SK-N-SH treated with all-trans-retinoic acid at 6 μM for 48 hours (cell line): Measurements from ENCODE around the gene ZBTB34.

Source experiments
- ATAC-seq: fragments of 200-7000 bp; cut with Tn5 transposase; 3 replicates; pipeline ENCODE4 v1.9.1; 2020; ENCODE audit warnings: mild to moderate bottlenecking, moderate library complexity
- ARNTL ChIP-seq: fragments of 450-650 bp; formaldehyde crosslinking; IDR thresholded peaks from 2 replicates; pipeline ENCODE4 v1.5.0; 2020; ENCODE audit warnings: low read depth, mild to moderate bottlenecking, moderate library complexity, borderline replicate concordance
- BACH2 ChIP-seq: fragments of 250-450 bp; sonication (Bioruptor Pico); IDR thresholded peaks from 2 replicates; pipeline ENCODE4 v1.9.0; 2021; ENCODE audit warnings: mild to moderate bottlenecking, borderline replicate concordance
- CSDC2 ChIP-seq: fragments of 250-450 bp; sonication (Bioruptor Pico); IDR thresholded peaks from 2 replicates; pipeline ENCODE4 v1.5.0; 2020; ENCODE audit warnings: mild to moderate bottlenecking, moderate library complexity
- ESRRG ChIP-seq: fragments of 250-450 bp; sonication (Bioruptor Pico); IDR thresholded peaks from 2 replicates; pipeline ENCODE4 v1.6.1; 2021; ENCODE audit warnings: mild to moderate bottlenecking
- GLIS3 ChIP-seq: fragments of 250-450 bp; sonication (Bioruptor Pico); IDR thresholded peaks from 2 replicates; pipeline ENCODE4 v1.5.0; 2020; ENCODE audit warnings: mild to moderate bottlenecking, moderate library complexity
- OSR1 ChIP-seq: fragments of 250-450 bp; sonication (Bioruptor Pico); IDR thresholded peaks from 2 replicates; pipeline ENCODE4 v1.8.0; 2022; ENCODE audit warnings: moderate library complexity, mild to moderate bottlenecking, inconsistent platforms
- PPARA ChIP-seq: fragments of 250-450 bp; sonication (Bioruptor Pico); IDR thresholded peaks from 2 replicates; pipeline ENCODE4 v1.5.0; 2020; ENCODE audit warnings: mild to moderate bottlenecking, borderline replicate concordance
- RARB ChIP-seq: fragments of 250-450 bp; sonication (Bioruptor Pico); IDR thresholded peaks from 2 replicates; pipeline ENCODE4 v1.8.0; 2021; ENCODE audit warnings: mild to moderate bottlenecking, moderate library complexity
- SNAI2 ChIP-seq: fragments of 250-450 bp; sonication (Bioruptor Pico); IDR thresholded peaks from 2 replicates; pipeline ENCODE4 v1.5.0; 2020; ENCODE audit warnings: mild to moderate bottlenecking, moderate library complexity
- TOX ChIP-seq: fragments of 250-450 bp; sonication (Bioruptor Pico); IDR thresholded peaks from 2 replicates; pipeline ENCODE4 v1.8.0; 2021; ENCODE audit warnings: mild to moderate bottlenecking, moderate library complexity, borderline replicate concordance
- TSHZ2 ChIP-seq: fragments of 250-450 bp; sonication (Bioruptor Pico); IDR thresholded peaks from 2 replicates; pipeline ENCODE4 v1.5.0; 2020; ENCODE audit warnings: mild to moderate bottlenecking, moderate library complexity
- ZC3H10 ChIP-seq: fragments of 250-450 bp; sonication (Bioruptor Pico); IDR thresholded peaks from 2 replicates; pipeline ENCODE4 v1.5.1; 2021; ENCODE audit warnings: mild to moderate bottlenecking, moderate library complexity
- ZFP3 ChIP-seq: fragments of 250-450 bp; sonication (Bioruptor Pico); IDR thresholded peaks from 2 replicates; pipeline ENCODE4 v1.5.0; 2020; ENCODE audit warnings: mild to moderate bottlenecking, moderate library complexity
- ZFP30 ChIP-seq: fragments of 450-650 bp; formaldehyde crosslinking; IDR thresholded peaks from 2 replicates; pipeline ENCODE4 v1.5.0; 2022; ENCODE audit warnings: mild to moderate bottlenecking, moderate library complexity
- ZNF70 ChIP-seq: fragments of 450-650 bp; formaldehyde crosslinking; IDR thresholded peaks from 2 replicates; pipeline ENCODE4 v1.5.0; 2020; ENCODE audit warnings: mild to moderate bottlenecking, moderate library complexity
- ZNF8 ChIP-seq: fragments of 450-650 bp; formaldehyde crosslinking; IDR thresholded peaks from 2 replicates; pipeline ENCODE4 v1.5.0; 2020; ENCODE audit warnings: mild to moderate bottlenecking, moderate library complexity
- TF ChIP-seq, protein P1 (sequence below): fragments of 250-450 bp; sonication (Bioruptor Pico); IDR thresholded peaks from 2 replicates; pipeline ENCODE4 v1.5.1; 2020; ENCODE audit warnings: low read depth, mild to moderate bottlenecking, moderate library complexity
- TF ChIP-seq, protein P2 (sequence below): fragments of 250-450 bp; sonication (Bioruptor Pico); IDR thresholded peaks from 2 replicates; pipeline ENCODE4 v1.5.1; 2021; ENCODE audit warnings: mild to moderate bottlenecking, moderate library complexity
- TF ChIP-seq, protein P3 (sequence below): fragments of 250-450 bp; sonication (Bioruptor Pico); IDR thresholded peaks from 2 replicates; pipeline ENCODE4 v1.8.0; 2021; ENCODE audit warnings: low read depth, mild to moderate bottlenecking, moderate library complexity, borderline replicate concordance
- TF ChIP-seq, protein P4 (sequence below): fragments of 250-450 bp; sonication (Bioruptor Pico); IDR thresholded peaks from 2 replicates; pipeline ENCODE4 v1.8.0; 2020; ENCODE audit warnings: mild to moderate bottlenecking, moderate library complexity, borderline replicate concordance

The ZBTB34 gene

GRCh38 chr9:126838895-126839294 is 21.5 kb upstream of the ZBTB34 start:
- TF ChIP-seq ZFP30 (CRISPR knock-in tag), result no peak
- no peak for TF ChIP-seq ZNF70 (CRISPR knock-in tag)
- TF ChIP-seq, protein P1, sequence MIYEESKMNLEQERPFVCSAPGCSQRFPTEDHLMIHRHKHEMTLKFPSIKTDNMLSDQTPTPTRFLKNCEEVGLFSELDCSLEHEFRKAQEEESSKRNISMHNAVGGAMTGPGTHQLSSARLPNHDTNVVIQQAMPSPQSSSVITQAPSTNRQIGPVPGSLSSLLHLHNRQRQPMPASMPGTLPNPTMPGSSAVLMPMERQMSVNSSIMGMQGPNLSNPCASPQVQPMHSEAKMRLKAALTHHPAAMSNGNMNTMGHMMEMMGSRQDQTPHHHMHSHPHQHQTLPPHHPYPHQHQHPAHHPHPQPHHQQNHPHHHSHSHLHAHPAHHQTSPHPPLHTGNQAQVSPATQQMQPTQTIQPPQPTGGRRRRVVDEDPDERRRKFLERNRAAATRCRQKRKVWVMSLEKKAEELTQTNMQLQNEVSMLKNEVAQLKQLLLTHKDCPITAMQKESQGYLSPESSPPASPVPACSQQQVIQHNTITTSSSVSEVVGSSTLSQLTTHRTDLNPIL (CRISPR knock-in tag), result no peak
- TF ChIP-seq PPARA (CRISPR knock-in tag), result no peak
- no peak for TF ChIP-seq ESRRG (CRISPR knock-in tag)
- TF ChIP-seq, protein P2, sequence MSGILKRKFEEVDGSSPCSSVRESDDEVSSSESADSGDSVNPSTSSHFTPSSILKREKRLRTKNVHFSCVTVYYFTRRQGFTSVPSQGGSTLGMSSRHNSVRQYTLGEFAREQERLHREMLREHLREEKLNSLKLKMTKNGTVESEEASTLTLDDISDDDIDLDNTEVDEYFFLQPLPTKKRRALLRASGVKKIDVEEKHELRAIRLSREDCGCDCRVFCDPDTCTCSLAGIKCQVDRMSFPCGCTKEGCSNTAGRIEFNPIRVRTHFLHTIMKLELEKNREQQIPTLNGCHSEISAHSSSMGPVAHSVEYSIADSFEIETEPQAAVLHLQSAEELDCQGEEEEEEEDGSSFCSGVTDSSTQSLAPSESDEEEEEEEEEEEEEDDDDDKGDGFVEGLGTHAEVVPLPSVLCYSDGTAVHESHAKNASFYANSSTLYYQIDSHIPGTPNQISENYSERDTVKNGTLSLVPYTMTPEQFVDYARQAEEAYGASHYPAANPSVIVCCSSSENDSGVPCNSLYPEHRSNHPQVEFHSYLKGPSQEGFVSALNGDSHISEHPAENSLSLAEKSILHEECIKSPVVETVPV, result no peak
- TF ChIP-seq CSDC2 (CRISPR knock-in tag), result no peak
- TF ChIP-seq TSHZ2 (CRISPR knock-in tag), result no peak
- TF ChIP-seq ARNTL (CRISPR knock-in tag), result no peak
- TF ChIP-seq ZC3H10 (CRISPR knock-in tag), result no peak
- no peak for TF ChIP-seq RARB (CRISPR knock-in tag)
- TF ChIP-seq, protein P3, sequence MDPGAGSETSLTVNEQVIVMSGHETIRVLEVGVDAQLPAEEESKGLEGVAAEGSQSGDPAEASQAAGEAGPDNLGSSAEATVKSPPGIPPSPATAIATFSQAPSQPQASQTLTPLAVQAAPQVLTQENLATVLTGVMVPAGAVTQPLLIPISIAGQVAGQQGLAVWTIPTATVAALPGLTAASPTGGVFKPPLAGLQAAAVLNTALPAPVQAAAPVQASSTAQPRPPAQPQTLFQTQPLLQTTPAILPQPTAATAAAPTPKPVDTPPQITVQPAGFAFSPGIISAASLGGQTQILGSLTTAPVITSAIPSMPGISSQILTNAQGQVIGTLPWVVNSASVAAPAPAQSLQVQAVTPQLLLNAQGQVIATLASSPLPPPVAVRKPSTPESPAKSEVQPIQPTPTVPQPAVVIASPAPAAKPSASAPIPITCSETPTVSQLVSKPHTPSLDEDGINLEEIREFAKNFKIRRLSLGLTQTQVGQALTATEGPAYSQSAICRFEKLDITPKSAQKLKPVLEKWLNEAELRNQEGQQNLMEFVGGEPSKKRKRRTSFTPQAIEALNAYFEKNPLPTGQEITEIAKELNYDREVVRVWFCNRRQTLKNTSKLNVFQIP (CRISPR knock-in tag), result no peak
- no peak for TF ChIP-seq SNAI2
- TF ChIP-seq ZFP3, result no peak
- TF ChIP-seq OSR1 (CRISPR knock-in tag), result no peak
- no peak for TF ChIP-seq BACH2 (CRISPR knock-in tag)
- no peak for TF ChIP-seq GLIS3
- TF ChIP-seq, protein P4, sequence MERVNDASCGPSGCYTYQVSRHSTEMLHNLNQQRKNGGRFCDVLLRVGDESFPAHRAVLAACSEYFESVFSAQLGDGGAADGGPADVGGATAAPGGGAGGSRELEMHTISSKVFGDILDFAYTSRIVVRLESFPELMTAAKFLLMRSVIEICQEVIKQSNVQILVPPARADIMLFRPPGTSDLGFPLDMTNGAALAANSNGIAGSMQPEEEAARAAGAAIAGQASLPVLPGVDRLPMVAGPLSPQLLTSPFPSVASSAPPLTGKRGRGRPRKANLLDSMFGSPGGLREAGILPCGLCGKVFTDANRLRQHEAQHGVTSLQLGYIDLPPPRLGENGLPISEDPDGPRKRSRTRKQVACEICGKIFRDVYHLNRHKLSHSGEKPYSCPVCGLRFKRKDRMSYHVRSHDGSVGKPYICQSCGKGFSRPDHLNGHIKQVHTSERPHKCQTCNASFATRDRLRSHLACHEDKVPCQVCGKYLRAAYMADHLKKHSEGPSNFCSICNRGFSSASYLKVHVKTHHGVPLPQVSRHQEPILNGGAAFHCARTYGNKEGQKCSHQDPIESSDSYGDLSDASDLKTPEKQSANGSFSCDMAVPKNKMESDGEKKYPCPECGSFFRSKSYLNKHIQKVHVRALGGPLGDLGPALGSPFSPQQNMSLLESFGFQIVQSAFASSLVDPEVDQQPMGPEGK (CRISPR knock-in tag), result no peak
- ATAC-seq, result no peak

DNA sequence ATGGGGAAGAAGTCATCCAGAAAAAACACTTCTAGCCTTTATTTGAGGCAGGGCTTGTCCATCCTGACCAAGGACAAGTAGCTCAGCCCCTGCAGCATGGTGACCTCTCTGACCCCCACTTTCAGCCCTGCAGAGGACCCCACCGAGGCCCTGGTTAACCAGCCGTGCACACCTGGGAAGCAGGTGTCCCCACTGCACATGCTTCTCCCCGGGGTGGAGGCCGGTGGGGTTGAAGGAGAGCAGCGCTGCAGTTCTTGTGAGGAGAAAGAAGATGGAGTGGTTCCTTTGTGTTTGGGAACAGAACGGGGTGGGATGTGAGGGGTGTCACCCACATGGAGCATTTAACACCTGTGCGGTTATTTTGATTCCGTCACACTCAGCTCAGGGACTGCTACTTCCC is 21.1 kb upstream of the ZBTB34 start:
- no peak for ATAC-seq

More for the DNA sequence above, 21.1 kb upstream of the ZBTB34 start:
- no peak for TF ChIP-seq OSR1 (CRISPR knock-in tag)
- TF ChIP-seq, protein P3 (CRISPR knock-in tag), result no peak
- no peak for TF ChIP-seq ZC3H10 (CRISPR knock-in tag)
- TF ChIP-seq, protein P4 (CRISPR knock-in tag), result no peak
- TF ChIP-seq PPARA (CRISPR knock-in tag), result no peak
- no peak for TF ChIP-seq ARNTL (CRISPR knock-in tag)
- no peak for TF ChIP-seq ZNF8 (CRISPR knock-in tag)
- no peak for TF ChIP-seq SNAI2
- TF ChIP-seq ZFP30 (CRISPR knock-in tag), result no peak
- TF ChIP-seq ESRRG (CRISPR knock-in tag), result no peak
- TF ChIP-seq TOX (CRISPR knock-in tag), result no peak
- TF ChIP-seq, protein P1 (CRISPR knock-in tag), result no peak
